Heart left ventricle (tissue), 16 donors: Measurements from ENCODE around the gene PSMD4. TPM values are rescaled to one million over a fixed set of nuclear protein-coding genes. Genes with fewer than 3 reads are reported as not detected.

Source experiments
- ATAC-seq, 4 donors: fragments of 200-7000 bp; cut with Tn5 transposase; one replicate each; pipeline ENCODE4 v1.9.1; 2020 to 2022; ENCODE audit warnings: moderate library complexity in 4 of 4, mild to moderate bottlenecking in 3 of 4, moderate number of reproducible peaks in 1 of 4
- DNase-seq, 5 donors: peaks; one replicate each; pipeline ENCODE4 v3.0.0-alpha.2; 2020
- H3K27ac ChIP-seq, 12 donors: fragments of 200-600 bp; sonication (generic) in 4 of 12; one replicate each; pipeline versions ENCODE4 v1.5.0 to v1.8.0; 2016 to 2022; ENCODE audit warnings: mild to moderate bottlenecking in 2 of 12
- H3K27me3 ChIP-seq, 9 donors: fragments of 200-600 bp; sonication (generic) in 2 of 9; one replicate each; pipeline versions ENCODE4 v1.5.1 to v1.8.0; 2016 to 2022; ENCODE audit warnings: mild to moderate bottlenecking in 3 of 9
- H3K36me3 ChIP-seq, 9 donors: fragments of 200-600 bp; sonication (generic) in 2 of 9; one replicate each; pipeline versions ENCODE4 v1.5.0 to v1.8.0; 2018 to 2022; ENCODE audit warnings: mild to moderate bottlenecking in 2 of 9
- H3K4me1 ChIP-seq, 12 donors: fragments of 200-600 bp; sonication (generic) in 4 of 12; one replicate each; pipeline versions ENCODE4 v1.5.0 to v1.8.0; 2016 to 2022; ENCODE audit warnings: mild to moderate bottlenecking in 3 of 12
- H3K4me3 ChIP-seq, 12 donors: fragments of 200-600 bp; sonication (generic) in 4 of 12; one replicate each; pipeline versions ENCODE4 v1.5.0 to v1.8.0; 2017 to 2022; ENCODE audit warnings: mild to moderate bottlenecking in 9 of 12, moderate library complexity in 4 of 12
- H3K9me3 ChIP-seq, 12 donors: fragments of 200-600 bp; sonication (generic) in 4 of 12; one replicate each; pipeline versions ENCODE4 v1.5.0 to v1.8.0; 2016 to 2022; ENCODE audit warnings: mild to moderate bottlenecking in 1 of 12
- POLR2A ChIP-seq, 2 donors: fragments of 450-650 bp; IDR thresholded peaks; one replicate each; pipeline ENCODE4 v1.6.1; 2017; ENCODE audit warnings: antibody characterized with exemption in 2 of 2, mild to moderate bottlenecking in 2 of 2, moderate library complexity in 2 of 2
- WGBS, 4 donors: extraction: QIAGEN DNeasy Blood & Tissue Kit in 2 of 4; methylation state at CpG; one replicate each; pipeline versions ENCODE4 v1.1.5 to v1.1.7; 2013 to 2018; 5-methylcytosine and 5-hydroxymethylcytosine counted together
- intact Hi-C, 10 donors: fragments of 100-400 bp; cut with DNase I; formaldehyde crosslinking; loops; one replicate each; pipeline versions ENCODE4 v1.11.1 to v1.14.2; 2022
- polyA plus RNA-seq, 2 donors: library from polyadenylated mRNA; stranded (reverse); fragments of 200-250 nt; gene quantifications; one replicate each; pipeline ENCODE4 v1.2.3, GENCODE V29; 2013
- total RNA-seq, 9 donors: library from RNA; depleted of rRNA in 2 of 9; stranded (reverse); fragments of >200 nt in 2 of 9; fragmentation: NEBNext Ultra II Directional in 3 of 9; extraction: Animal tissue kit (Norgen Biotek cat#: 25700) in 3 of 9; gene quantifications; one replicate each; pipeline versions ENCODE4 v1.1.0 to v1.2.4, GENCODE V29; 2016 to 2023
- TF ChIP-seq, protein P1 (sequence below), 12 donors: fragments of 200-600 bp; sonication (generic) in 4 of 12; IDR thresholded peaks; one replicate each; pipeline versions ENCODE4 v1.5.0 to v1.8.0; 2018 to 2022; ENCODE audit warnings: antibody characterized with exemption in 12 of 12, mild to moderate bottlenecking in 5 of 12
- donor health status: ischemic (EF 13 %, LVEDD 7.1; RV severe dilation, severe dysfunction).
- donor health status: healthy with polysubstance abuse.
- donor health status: DM: no; HTN: yes; CAD: no.
- donor health status: DM: no; HTN: no; CAD: no.
- donor health status: ischemic (EF 25% LVEDD 6.9; RV normal size, moderate dysfunction).
- donor health status: ischemic (EF 25% LVEDD 5.7; RV mildly dilated, moderate dysfunction).
- donor health status: healthy.
- donor health status: DM: yes; HTN: yes; CAD: no.
- donor health status: ischemic (EF 35%, LVEDD 5.7; RV mildly dilated, moderate dysfunction).
- donor health status: nonischemic (EF 11% LVEDD 7.7; RV severe dilation, severe dysfunction).
- donor health status: DM: yes; HTN: yes; CAD: no.
- donor health status: PGD.
- donor health status: ischemic (EF 29% LVEDD 5.4; RV normal size, mild dysfunction).
- donor health status: nonischemic (EF 23%, LVEDD 6.1; RV moderate dilation, normal function).

The PSMD4 gene
- total and polyA plus RNA-seq, 11 donors = 127 to 231 (median 143) TPM

GRCh38 chr1:151288502-151288901 lies 34.0 kb downstream of the PSMD4 start:
- intact Hi-C loops = no loop called here
- Histone ChIP-seq H3K27me3 (no peaks in the 10 kb centered on the region), H3K4me1 (peaks cover 0 to 21% (median 8%) of the 10 kb centered on the region in 12 donors), H3K4me3 (no peak overlapping the region), H3K27ac (no peak overlapping the region), H3K36me3 (peaks cover 0 to 87% (median 79%) of the 10 kb centered on the region in 9 donors), H3K9me3 (no peaks in the 10 kb centered on the region)
- WGBS, 4 donors = 83 to 87% (median 86%) methylated on average over 14 of the region's 14 CpGs
- no peak for TF ChIP-seq POLR2A (IDR thresholded peaks at IDR 0.05)
- TF ChIP-seq, protein P1, sequence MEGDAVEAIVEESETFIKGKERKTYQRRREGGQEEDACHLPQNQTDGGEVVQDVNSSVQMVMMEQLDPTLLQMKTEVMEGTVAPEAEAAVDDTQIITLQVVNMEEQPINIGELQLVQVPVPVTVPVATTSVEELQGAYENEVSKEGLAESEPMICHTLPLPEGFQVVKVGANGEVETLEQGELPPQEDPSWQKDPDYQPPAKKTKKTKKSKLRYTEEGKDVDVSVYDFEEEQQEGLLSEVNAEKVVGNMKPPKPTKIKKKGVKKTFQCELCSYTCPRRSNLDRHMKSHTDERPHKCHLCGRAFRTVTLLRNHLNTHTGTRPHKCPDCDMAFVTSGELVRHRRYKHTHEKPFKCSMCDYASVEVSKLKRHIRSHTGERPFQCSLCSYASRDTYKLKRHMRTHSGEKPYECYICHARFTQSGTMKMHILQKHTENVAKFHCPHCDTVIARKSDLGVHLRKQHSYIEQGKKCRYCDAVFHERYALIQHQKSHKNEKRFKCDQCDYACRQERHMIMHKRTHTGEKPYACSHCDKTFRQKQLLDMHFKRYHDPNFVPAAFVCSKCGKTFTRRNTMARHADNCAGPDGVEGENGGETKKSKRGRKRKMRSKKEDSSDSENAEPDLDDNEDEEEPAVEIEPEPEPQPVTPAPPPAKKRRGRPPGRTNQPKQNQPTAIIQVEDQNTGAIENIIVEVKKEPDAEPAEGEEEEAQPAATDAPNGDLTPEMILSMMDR (IDR thresholded peaks at IDR 0.05) = no peak
- DNase-seq (no peak), ATAC-seq (no peak)

GRCh38 chr1:151289080-151289935 lies 34.8 kb downstream of the PSMD4 start:
- WGBS, 4 donors = 75 to 85% (median 81%) methylated on average over 11 to 18 of the region's 18 CpGs
- intact Hi-C loops = no loop called here
- Histone ChIP-seq H3K4me3 (no peak overlapping the region), H3K27me3 (no peaks in the 10 kb centered on the region), H3K9me3 (no peaks in the 10 kb centered on the region), H3K27ac (no peak overlapping the region), H3K4me1 (peaks cover 0 to 13% (median under 1%) of the 10 kb centered on the region in 12 donors), H3K36me3 (peaks cover 0 to 95% (median 87%) of the 10 kb centered on the region in 9 donors)
- TF ChIP-seq POLR2A (IDR thresholded peaks at IDR 0.05) = no peak
- TF ChIP-seq, protein P1 (IDR thresholded peaks at IDR 0.05) = no peak
- peak in 3 of 4 donors; percentile 2 to 8 (median 6) for ATAC-seq
- DNase-seq = no peak

GRCh38 chr1:151289991-151290708 lies 35.6 kb downstream of the PSMD4 start:
- H3K36me3 ChIP-seq = peaks cover 0 to 100% (median 95%) of the 10 kb centered on the region in 9 donors
- H3K4me3 ChIP-seq = no peak overlapping the region
- intact Hi-C loops = loop anchor here in 1 of 10 donors (10.0 kb wide), 1 partner anchor 105 kb away; the partner anchor contains the start of gene PSMB4
- WGBS, 4 donors = 87 to 90% (median 89%) methylated on average over 14 to 21 of the region's 21 CpGs
- DNase-seq (no peak), ATAC-seq (peak in 2 of 4 donors; percentile 1 to 2)
- no peaks in the 10 kb centered on the region for H3K27me3 ChIP-seq
- no peak for TF ChIP-seq POLR2A (IDR thresholded peaks at IDR 0.05)
- TF ChIP-seq, protein P1 (IDR thresholded peaks at IDR 0.05) = no peak
- H3K9me3 ChIP-seq = no peaks in the 10 kb centered on the region
- no peak overlapping the region for H3K27ac ChIP-seq
- H3K4me1 ChIP-seq = peaks cover 0 to 11% (median 0%) of the 10 kb centered on the region in 12 donors
